PC-3 (cell line): ENCODE data around the gene CFI. TPM values are rescaled to one million over a fixed set of nuclear protein-coding genes. Genes with fewer than 3 reads are reported as not detected.

Experiments
- ATAC-seq: fragments of 200-7000 bp; cut with Tn5 transposase; 2 replicates; pipeline ENCODE4 v1.9.1; 2020; ENCODE audit warnings: mild to moderate bottlenecking, moderate library complexity
- BruUV-seq: library from RNA; stranded (reverse); fragments of 400-500 nt; replicated peaks from 2 replicates; lab custom pipeline; 2021; lab: Mats Ljungman, UMichigan
- CTCF ChIA-PET: fragments of 300-600 bp; sonication (Branson Sonifier 250); formaldehyde crosslinking; loops from one replicate; lab custom pipeline; 2022; ENCODE audit warnings: antibody characterized with exemption; lab: Charles Lee
- POLR2A ChIA-PET: fragments of 300-600 bp; sonication (Branson Sonifier 250); formaldehyde crosslinking; loops from one replicate; lab custom pipeline; 2022; ENCODE audit warnings: antibody characterized with exemption; ENCODE audit not compliant: unreplicated experiment; lab: Charles Lee
- DNase-seq: peaks from one replicate; pipeline ENCODE4 v3.0.0-alpha.2; 2015
- H2AFZ ChIP-seq: fragments of 300-600 bp; sonication (generic); 2 replicates; pipeline ENCODE4 v1.6.0; 2016; ENCODE audit warnings: antibody characterized with exemption, low read length
- H3F3A ChIP-seq: fragments of 300-600 bp; sonication (generic); one replicate; pipeline ENCODE4 v1.6.0; 2017; ENCODE audit warnings: antibody characterized with exemption, low read length, control low read depth, mild to moderate bottlenecking; ENCODE audit not compliant: unreplicated experiment
- H3K27ac ChIP-seq: fragments of 300-600 bp; sonication (generic); 2 replicates; pipeline ENCODE4 v1.5.1; 2016; ENCODE audit warnings: mild to moderate bottlenecking, low read length
- H3K27me3 ChIP-seq: fragments of 300-600 bp; sonication (generic); 2 replicates; pipeline ENCODE4 v1.6.1; 2016; ENCODE audit warnings: low read length, mixed read lengths
- H3K36me3 ChIP-seq: fragments of 300-600 bp; sonication (generic); 2 replicates; pipeline ENCODE4 v1.6.1; 2016; ENCODE audit warnings: low read depth, mixed run types, low read length, mixed read lengths
- H3K4me1 ChIP-seq: fragments of 300-600 bp; sonication (generic); 2 replicates; pipeline ENCODE4 v1.5.1; 2016; ENCODE audit warnings: low read length; ENCODE audit not compliant: insufficient read depth
- H3K4me2 ChIP-seq: fragments of 300-600 bp; sonication (generic); 2 replicates; pipeline ENCODE4 v1.6.0; 2016; ENCODE audit warnings: low read length
- H3K4me3 ChIP-seq: fragments of 300-600 bp; sonication (generic); 2 replicates; pipeline ENCODE4 v1.5.1; 2016; ENCODE audit warnings: mild to moderate bottlenecking, low read length, mixed read lengths
- H3K79me2 ChIP-seq: fragments of 300-600 bp; sonication (generic); 2 replicates; pipeline ENCODE4 v1.6.1; 2017; ENCODE audit warnings: low read length, mixed read lengths
- H3K9ac ChIP-seq: fragments of 300-600 bp; sonication (generic); 2 replicates; pipeline ENCODE4 v1.6.0; 2016; ENCODE audit warnings: mild to moderate bottlenecking, low read length
- H3K9me2 ChIP-seq: fragments of 300-600 bp; sonication (generic); replicated peaks from 2 replicates; pipeline ENCODE4 v1.6.1; 2016; ENCODE audit warnings: mixed run types, low read length, mixed read lengths
- H3K9me3 ChIP-seq: fragments of 300-600 bp; sonication (generic); 2 replicates; pipeline ENCODE4 v1.6.1; 2016; ENCODE audit warnings: low read length, mixed read lengths
- H4K20me1 ChIP-seq: fragments of 300-600 bp; sonication (generic); 2 replicates; pipeline ENCODE4 v1.6.1; 2016; ENCODE audit warnings: low read length, mixed read lengths
- EZH2 ChIP-seq: fragments of 300-600 bp; sonication (generic); IDR thresholded peaks from one replicate; pipeline ENCODE4 v1.6.1; 2017; ENCODE audit warnings: antibody characterized with exemption, mild to moderate bottlenecking, low read length; ENCODE audit not compliant: unreplicated experiment
- EZH2phosphoT487 ChIP-seq: fragments of 300-600 bp; sonication (generic); IDR thresholded peaks from 2 replicates; pipeline ENCODE4 v1.6.1; 2018; ENCODE audit warnings: mild to moderate bottlenecking, antibody characterized with exemption, low read length, borderline replicate concordance
- intact Hi-C: fragments of 100-400 bp; cut with micrococcal nuclease; formaldehyde crosslinking; loops from 2 replicates; pipeline ENCODE4 v1.9.0; 2023
- total RNA-seq: library from RNA; depleted of rRNA; stranded (reverse); fragments of >200 nt; gene quantifications from 2 replicates; pipeline ENCODE4 v1.2.3, GENCODE V29; 2014
- TF ChIP-seq, protein P1 (sequence below): fragments of 300-600 bp; sonication (generic); conservative IDR thresholded peaks from 2 replicates; pipeline ENCODE4 v1.5.1; 2017; ENCODE audit warnings: antibody characterized with exemption, low read depth, mild to moderate bottlenecking, low read length

Gene CFI
- total RNA-seq, 1 experiment from 2014 or later, result not detected

DNA sequence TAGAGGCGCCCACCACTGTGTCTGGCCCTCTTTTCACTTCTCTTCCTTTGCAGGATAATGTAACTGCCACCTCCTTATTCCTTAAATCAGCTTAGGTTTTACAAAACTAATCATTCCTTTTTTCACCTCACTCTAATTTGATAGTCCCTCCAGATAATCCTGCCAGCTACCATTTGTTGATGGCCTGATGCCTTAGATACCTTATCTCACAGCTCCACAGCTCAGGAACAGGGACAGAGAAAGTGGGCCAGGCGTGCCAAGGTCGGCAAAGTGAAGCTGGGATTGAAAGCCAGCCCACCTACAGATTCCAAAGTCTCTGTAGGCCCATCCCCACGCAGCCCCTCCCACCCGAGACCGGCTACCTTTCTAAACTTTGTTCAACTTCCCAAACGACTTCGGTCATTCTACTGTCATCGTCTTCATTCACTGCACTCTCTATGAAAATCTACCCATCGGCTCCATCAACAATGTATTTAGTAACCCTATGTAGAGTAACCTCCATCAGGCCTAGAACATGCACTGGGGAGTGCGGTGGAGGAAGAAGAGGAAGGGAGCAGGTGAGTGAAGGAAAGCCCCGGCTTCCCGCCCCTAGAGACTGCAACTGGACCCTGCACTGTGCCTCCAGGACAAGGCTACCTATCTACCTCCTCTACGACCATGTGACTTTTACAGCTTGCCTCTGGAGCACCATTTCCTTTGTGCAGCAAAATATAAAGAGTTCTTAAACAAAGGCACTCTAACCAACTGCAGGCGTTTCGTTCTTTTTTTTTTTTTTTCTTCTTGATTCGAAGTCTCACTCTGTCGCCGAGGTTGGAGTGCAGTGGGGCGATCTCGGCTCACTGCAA, 100.0 kb downstream of the CFI start:
- ChIA-PET CTCF (no interaction called here), POLR2A (no interaction called here)
- Histone ChIP-seq H3K27ac (no peak overlapping the region), H3K9me2 (no peaks in the 10 kb centered on the region), H3K4me1 (peaks cover 9% of the 10 kb centered on the region), H3K9ac (peak overlapping the region; percentile 76), H2AFZ (peak overlapping the region; percentile 99), H3K4me3 (peak overlapping the region; percentile 96), H3K79me2 (peaks cover 37% of the 10 kb centered on the region), H3K4me2 (peak overlapping the region; percentile 91), H3K9me3 (no peaks in the 10 kb centered on the region), H3K36me3 (no peaks in the 10 kb centered on the region), H3F3A (no peaks in the 10 kb centered on the region), H4K20me1 (no peaks in the 10 kb centered on the region), H3K27me3 (no peaks in the 10 kb centered on the region)
- peak; percentile 21 for DNase-seq
- no TSS peak for BruUV-seq
- TF ChIP-seq, protein P1, sequence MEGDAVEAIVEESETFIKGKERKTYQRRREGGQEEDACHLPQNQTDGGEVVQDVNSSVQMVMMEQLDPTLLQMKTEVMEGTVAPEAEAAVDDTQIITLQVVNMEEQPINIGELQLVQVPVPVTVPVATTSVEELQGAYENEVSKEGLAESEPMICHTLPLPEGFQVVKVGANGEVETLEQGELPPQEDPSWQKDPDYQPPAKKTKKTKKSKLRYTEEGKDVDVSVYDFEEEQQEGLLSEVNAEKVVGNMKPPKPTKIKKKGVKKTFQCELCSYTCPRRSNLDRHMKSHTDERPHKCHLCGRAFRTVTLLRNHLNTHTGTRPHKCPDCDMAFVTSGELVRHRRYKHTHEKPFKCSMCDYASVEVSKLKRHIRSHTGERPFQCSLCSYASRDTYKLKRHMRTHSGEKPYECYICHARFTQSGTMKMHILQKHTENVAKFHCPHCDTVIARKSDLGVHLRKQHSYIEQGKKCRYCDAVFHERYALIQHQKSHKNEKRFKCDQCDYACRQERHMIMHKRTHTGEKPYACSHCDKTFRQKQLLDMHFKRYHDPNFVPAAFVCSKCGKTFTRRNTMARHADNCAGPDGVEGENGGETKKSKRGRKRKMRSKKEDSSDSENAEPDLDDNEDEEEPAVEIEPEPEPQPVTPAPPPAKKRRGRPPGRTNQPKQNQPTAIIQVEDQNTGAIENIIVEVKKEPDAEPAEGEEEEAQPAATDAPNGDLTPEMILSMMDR, result no peak
- no peak for ATAC-seq
- intact Hi-C loops, result loop anchor here (2.0 to 5.0 kb wide), 4 partner anchors 17 to 277 kb away; no protein-coding TSS in a partner anchor

DNA sequence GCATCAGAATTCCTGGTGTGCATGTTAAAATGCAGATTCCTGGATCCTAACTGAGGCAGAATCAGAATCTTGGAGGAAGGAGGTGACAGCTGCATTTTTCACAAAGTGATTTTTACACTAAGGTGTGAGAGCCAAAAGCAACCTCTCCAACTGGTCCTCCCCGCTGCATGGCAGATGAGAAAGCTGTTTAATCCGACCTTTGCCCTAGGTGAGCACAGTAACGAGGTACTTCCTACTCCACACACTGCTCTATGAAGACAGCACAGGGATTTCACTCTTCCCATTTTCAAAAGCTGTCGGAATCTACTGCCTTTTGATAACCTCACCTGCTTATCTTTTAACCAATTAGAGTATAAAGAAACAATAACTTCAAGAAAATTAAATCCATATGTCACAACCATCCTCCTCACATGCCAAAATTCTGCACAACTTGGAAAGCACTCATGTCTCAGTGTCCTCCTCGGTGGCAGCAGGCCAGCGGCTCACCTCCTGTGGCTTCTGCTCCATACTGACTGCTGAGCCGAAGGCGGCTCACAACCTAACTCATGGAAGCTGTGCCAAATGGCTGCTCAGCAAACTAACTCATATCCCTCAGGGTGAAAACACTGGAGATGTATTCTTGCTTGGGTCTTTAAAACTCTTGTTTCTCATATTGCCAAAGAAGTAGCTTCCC, 102.1 kb downstream of the CFI start:
- no peaks in the 10 kb centered on the region for H3K36me3 ChIP-seq
- no TSS peak for BruUV-seq
- POLR2A ChIA-PET, result interaction anchor here (0.6 kb wide), 1 partner anchor 79 kb away, joined by 5 read pairs; no protein-coding TSS in a partner anchor

More for the DNA sequence above, 102.1 kb downstream of the CFI start:
- Histone ChIP-seq H3K4me2 (no peak overlapping the region), H2AFZ (no peak overlapping the region), H3F3A (no peaks in the 10 kb centered on the region), H3K79me2 (peaks cover 37% of the 10 kb centered on the region), H4K20me1 (no peaks in the 10 kb centered on the region), H3K27me3 (no peaks in the 10 kb centered on the region), H3K27ac (no peak overlapping the region), H3K4me1 (peaks cover 9% of the 10 kb centered on the region), H3K4me3 (no peak overlapping the region), H3K9me2 (no peaks in the 10 kb centered on the region), H3K9me3 (no peaks in the 10 kb centered on the region), H3K9ac (no peak overlapping the region)
- DNase-seq, result no peak
- TF ChIP-seq EZH2phosphoT487, result no peak
- no peak for TF ChIP-seq EZH2
- TF ChIP-seq, protein P1, result no peak
- no peak for ATAC-seq
- intact Hi-C loops, result loop anchor here (5.0 kb wide), 1 partner anchor 123 kb away; no protein-coding TSS in a partner anchor
- CTCF ChIA-PET, result interaction anchor here (0.6 to 1.2 kb wide), 2 partner anchors 105 to 272 kb away, joined by 4 to 13 read pairs; no protein-coding TSS in a partner anchor
